Aorta (tissue), 5 donors: ENCODE measurements around the gene LAMA5. TPM values are rescaled to one million over a fixed set of nuclear protein-coding genes. Genes with fewer than 3 reads are reported as not detected.

Experiments
- ATAC-seq: fragments of 200-7000 bp; cut with Tn5 transposase; one replicate; pipeline ENCODE4 v1.9.1; 2022; ENCODE audit warnings: moderate library complexity; ENCODE audit not compliant: low FRiP score
- DNase-seq, 2 donors: peaks; one replicate each; pipeline ENCODE4 v3.0.0-alpha.2; 2020
- H3K27ac ChIP-seq, 2 donors: one replicate each; pipeline ENCODE4 v1.5.1; 2013; ENCODE audit warnings: low read length in 2 of 2, mild to moderate bottlenecking in 2 of 2, moderate library complexity in 2 of 2, control low read depth in 1 of 2, inconsistent platforms in 1 of 2, low read depth in 1 of 2
- H3K27me3 ChIP-seq, 2 donors: one replicate each; pipeline ENCODE4 v1.6.1; 2013; ENCODE audit warnings: control low read depth in 1 of 2, low read length in 1 of 2, mild to moderate bottlenecking in 1 of 2, moderate library complexity in 1 of 2; ENCODE audit not compliant: insufficient read depth in 2 of 2, control insufficient read depth in 1 of 2
- H3K36me3 ChIP-seq, 2 donors: one replicate each; pipeline ENCODE4 v1.6.1; 2013; ENCODE audit warnings: control low read depth in 1 of 2, low read length in 1 of 2, mild to moderate bottlenecking in 1 of 2; ENCODE audit not compliant: insufficient read depth in 2 of 2, control insufficient read depth in 1 of 2
- H3K4me1 ChIP-seq, 2 donors: one replicate each; pipeline ENCODE4 v1.6.1; 2013; ENCODE audit warnings: low read length in 2 of 2, control low read depth in 1 of 2, mild to moderate bottlenecking in 1 of 2, moderate library complexity in 1 of 2; ENCODE audit not compliant: insufficient read depth in 2 of 2, control insufficient read depth in 1 of 2
- H3K4me3 ChIP-seq, 2 donors: one replicate each; pipeline ENCODE4 v1.5.1; 2013; ENCODE audit warnings: low read length in 2 of 2, control low read depth in 1 of 2, mild to moderate bottlenecking in 1 of 2
- H3K9me3 ChIP-seq: one replicate; pipeline ENCODE4 v1.6.1; 2013; ENCODE audit warnings: mild to moderate bottlenecking, low read length; ENCODE audit not compliant: control insufficient read depth
- WGBS, 2 donors: extraction: QIAGEN DNeasy Blood & Tissue Kit; methylation state at CpG; one replicate each; pipeline ENCODE4 v1.1.7; 2013; 5-methylcytosine and 5-hydroxymethylcytosine counted together
- intact Hi-C, 2 donors: fragments of 100-400 bp; cut with DNase I; formaldehyde crosslinking; loops; one replicate each; pipeline versions ENCODE4 v1.14.2 to v1.15.0; 2022
- polyA plus RNA-seq, 2 donors: library from polyadenylated mRNA; stranded (reverse); fragments of 200-250 nt; gene quantifications; one replicate each; pipeline ENCODE4 v1.2.3, GENCODE V29; 2013
- total RNA-seq, 2 donors: library from RNA; stranded (reverse); fragmentation: NEBNext Ultra II Directional; extraction: Animal tissue kit (Norgen Biotek cat#: 25700); gene quantifications; one replicate each; pipeline ENCODE4 v1.2.1, GENCODE V29; 2021
- donor health status: healthy with polysubstance abuse.
- donor health status: Bipolar disorder and iron deficiency.
- donor health status: DM: no; HTN: no; CAD: no.
- donor health status: DM: no; HTN: no; CAD: no.
- donor health status: DM: yes; HTN: yes; CAD: no.

The LAMA5 gene
- total and polyA plus RNA-seq, 4 donors: 52.2 to 395 (median 353) TPM

DNA sequence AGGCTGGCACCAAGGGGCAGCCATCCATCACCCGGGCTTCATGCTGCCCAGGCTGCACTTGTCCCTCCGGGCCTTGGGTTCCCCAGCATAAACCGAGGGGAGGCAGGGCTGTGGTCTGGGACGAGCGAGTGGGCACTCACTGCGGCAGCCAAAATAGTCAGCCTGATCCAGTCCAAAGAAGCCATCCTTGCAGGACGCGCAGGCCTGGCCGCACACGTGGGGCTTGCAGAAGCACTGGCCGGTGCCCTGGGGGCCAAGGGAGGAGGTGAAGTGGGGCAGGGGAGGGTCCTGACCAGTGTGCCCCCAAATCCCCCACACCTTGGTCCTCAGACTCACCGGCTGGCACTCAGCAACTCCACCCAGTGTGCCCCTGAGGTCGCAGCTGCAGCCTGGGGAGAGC is 32.2 kb downstream of the LAMA5 start:
- H3K9me3 ChIP-seq: no peaks in the 10 kb centered on the region
- H3K27ac ChIP-seq: no peak overlapping the region
- no peaks in the 10 kb centered on the region for H3K27me3 ChIP-seq
- WGBS, 2 donors: 85% methylated on average over 11 to 13 of the region's 13 CpGs
- intact Hi-C loops: no loop called here
- peaks cover under 1 to 29% of the 10 kb centered on the region in 2 donors for H3K36me3 ChIP-seq
- DNase-seq (no peak), ATAC-seq (no peak)
- no peak overlapping the region for H3K4me3 ChIP-seq
- no peaks in the 10 kb centered on the region for H3K4me1 ChIP-seq

DNA sequence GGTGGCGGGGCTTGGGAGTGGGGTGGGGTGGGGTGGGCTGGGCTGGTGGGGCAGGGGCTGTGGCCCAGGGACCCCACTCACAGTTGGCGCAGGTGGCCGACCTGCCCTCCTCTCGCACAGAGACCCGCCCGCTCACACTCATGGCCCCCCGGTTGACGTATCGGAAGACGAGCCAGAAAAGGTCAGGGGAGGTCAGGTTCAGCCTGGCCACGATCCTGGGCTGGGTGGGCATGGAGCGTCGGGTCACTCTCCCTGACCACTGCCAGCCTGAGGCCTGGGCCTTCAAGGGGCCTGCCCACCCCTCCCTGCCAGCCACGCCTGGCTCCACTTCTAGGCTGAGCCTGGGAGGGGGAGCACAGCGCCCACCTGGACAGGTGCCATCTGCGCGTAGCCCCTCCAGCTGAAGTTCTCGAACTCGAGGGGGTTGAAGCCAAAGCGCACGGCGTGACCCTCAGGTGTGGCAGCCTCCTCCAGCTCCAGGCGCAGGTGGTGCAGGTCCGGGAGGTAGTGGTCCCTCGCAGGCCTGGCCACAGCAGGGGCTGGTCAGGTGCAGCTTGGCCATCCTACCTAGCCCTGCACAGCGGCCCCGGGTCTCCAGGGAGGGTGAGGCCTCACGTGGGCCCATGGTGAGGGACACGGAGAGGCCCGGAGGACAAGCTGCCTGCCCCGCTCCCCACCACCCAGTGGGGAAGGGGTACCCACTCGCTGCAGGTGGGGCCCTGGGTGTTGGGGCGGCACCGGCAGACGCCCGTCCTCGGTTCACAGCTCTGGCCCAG is 33.1 kb downstream of the LAMA5 start:
- DNase-seq (no peak), ATAC-seq (no peak)
- Histone ChIP-seq H3K4me3 (no peak overlapping the region), H3K36me3 (peaks cover 0 to 31% of the 10 kb centered on the region in 2 donors), H3K4me1 (no peaks in the 10 kb centered on the region), H3K27ac (no peak overlapping the region), H3K9me3 (no peaks in the 10 kb centered on the region), H3K27me3 (no peaks in the 10 kb centered on the region)
- 80 to 81% methylated on average over 32 to 37 of the region's 37 CpGs for WGBS, 2 donors
- intact Hi-C loops: no loop called here

DNA sequence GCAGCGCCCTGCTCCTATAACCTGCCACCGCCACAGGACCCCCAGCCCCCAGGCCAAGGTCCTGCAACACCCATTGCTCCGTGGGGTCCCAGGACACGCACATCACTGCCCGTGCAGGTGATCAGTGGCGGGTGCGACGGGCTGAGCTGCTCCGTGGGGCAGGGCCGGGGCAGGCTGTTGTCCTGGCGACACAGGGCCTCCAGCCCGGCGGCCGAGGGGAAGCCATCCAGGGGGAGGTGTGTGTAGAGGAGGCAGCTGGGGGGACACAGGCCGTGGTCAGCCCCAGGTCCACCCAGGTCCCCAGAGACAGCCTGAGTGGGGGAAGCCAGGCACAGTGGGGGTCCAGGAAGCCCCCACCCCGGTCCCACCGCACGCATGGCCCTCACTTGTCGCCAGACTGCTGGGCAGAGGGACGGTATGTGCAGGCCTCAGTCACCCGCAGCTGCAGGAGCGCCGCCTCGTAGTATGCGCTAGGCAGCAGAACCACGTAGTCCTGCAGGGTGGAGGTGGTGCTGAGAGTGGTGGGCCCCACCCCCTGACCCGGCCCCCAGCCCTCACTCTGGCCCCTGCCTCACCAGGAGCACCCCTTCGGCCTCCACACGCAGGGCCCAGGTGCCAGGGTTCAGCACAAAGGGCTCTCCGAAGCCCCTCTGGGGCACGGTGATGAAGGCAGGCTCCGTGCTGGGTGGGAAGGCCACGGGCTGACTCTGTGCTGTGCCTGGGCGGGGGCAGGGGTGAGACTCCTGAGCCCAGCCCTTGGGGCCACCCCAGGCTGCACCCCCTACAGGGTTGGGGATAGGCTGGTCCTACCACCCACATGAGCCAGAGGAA is 33.9 kb downstream of the LAMA5 start:
- Histone ChIP-seq H3K27ac (no peak overlapping the region), H3K9me3 (no peaks in the 10 kb centered on the region), H3K36me3 (peaks cover 0 to 30% of the 10 kb centered on the region in 2 donors), H3K4me1 (no peaks in the 10 kb centered on the region), H3K4me3 (no peak overlapping the region), H3K27me3 (no peaks in the 10 kb centered on the region)
- DNase-seq: no peak
- ATAC-seq: no peak
- 88 to 91% methylated on average over 30 to 34 of the region's 34 CpGs for WGBS, 2 donors
- intact Hi-C loops: no loop called here

DNA sequence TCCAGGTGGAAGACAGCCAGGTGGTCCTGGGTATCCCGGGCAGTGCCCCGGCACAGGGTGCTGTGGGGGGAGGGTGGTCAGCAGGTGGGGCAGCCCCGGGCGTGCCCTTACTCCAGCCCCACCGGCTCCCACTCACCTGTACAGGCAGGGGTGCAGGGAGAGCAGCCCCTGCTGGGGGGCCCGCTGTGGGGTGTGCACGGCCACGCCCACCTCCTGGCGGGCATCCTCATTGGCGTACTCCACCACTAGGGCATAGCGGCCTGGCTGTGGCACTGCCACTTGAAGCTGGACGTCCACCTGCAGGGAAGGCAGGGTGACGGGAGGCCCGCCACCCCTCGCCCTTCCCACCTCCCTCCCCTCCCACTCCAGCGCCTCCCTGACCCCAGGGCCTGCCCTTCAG is 34.7 kb downstream of the LAMA5 start:
- Histone ChIP-seq H3K4me1 (no peaks in the 10 kb centered on the region), H3K27ac (no peak overlapping the region), H3K36me3 (peaks cover 0 to 30% of the 10 kb centered on the region in 2 donors), H3K4me3 (no peak overlapping the region), H3K9me3 (no peaks in the 10 kb centered on the region), H3K27me3 (no peaks in the 10 kb centered on the region)
- ATAC-seq (no peak), DNase-seq (no peak)
- intact Hi-C loops: no loop called here
- 83 to 100% methylated on average over 4 to 16 of the region's 16 CpGs for WGBS, 2 donors

DNA sequence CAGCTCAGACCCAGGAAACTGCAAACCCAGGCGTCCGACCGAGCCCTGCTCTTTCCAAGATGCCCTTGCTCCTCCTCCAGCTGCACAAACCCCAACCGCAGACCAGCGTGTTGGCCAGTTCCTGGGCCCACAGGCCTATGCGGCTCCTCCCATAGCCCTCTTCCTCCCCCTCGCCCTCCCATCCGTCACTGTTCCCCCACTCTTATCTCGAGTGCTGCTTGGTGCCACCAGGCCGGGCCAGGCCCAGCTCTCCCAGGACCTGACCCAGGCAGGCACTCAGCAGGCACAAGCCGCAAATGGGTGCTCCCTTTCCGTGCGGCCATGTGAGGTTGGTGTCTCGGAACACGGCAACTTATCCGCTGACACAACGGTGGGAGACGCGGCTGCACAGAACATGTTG is 35.8 kb downstream of the LAMA5 start:
- Histone ChIP-seq H3K9me3 (no peaks in the 10 kb centered on the region), H3K4me1 (no peaks in the 10 kb centered on the region), H3K27ac (no peak overlapping the region), H3K27me3 (no peaks in the 10 kb centered on the region), H3K36me3 (peaks cover 0 to 28% of the 10 kb centered on the region in 2 donors), H3K4me3 (no peak overlapping the region)
- WGBS, 2 donors: 86% methylated on average over 16 to 19 of the region's 19 CpGs
- intact Hi-C loops: no loop called here
- ATAC-seq (no peak), DNase-seq (no peak)

DNA sequence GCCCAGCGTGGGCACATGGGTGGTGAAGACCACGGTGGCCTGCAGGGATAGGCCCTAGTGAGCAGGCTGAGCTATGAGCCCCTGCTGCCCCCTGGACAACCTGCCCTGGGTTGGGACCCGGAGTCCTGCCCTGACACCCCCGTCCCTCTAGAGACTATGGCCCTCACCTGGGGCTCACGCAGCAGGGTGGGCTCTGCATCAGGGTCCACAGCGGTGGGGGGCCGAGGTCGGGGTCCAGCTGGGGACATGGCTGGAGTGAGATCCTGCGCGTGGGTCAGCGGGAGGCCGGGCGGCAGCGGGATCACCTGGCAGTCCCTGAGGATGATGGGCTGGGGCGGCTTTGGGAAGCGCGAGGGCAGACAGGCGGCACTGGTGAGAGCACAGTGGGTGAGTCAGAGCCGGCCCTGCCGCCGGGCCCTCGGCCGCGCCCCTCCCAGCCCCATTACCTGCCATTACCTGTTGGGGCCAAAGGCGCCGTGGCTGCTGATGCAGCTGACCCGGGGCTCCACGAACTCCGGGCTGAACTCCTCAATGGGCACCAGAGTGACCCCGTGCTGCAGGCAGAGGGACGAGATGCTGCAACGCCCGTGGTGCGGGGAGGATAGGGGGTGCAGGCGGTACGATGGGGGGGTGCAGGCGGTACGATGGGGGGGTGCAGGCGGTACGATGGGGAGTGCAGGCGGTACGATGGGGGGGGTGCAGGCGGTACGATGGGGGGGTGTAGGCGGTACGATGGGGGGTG is 36.4 kb downstream of the LAMA5 start:
- Histone ChIP-seq H3K4me3 (no peak overlapping the region), H3K27ac (no peak overlapping the region), H3K4me1 (no peaks in the 10 kb centered on the region), H3K9me3 (no peaks in the 10 kb centered on the region), H3K36me3 (peaks cover 0 to 28% of the 10 kb centered on the region in 2 donors), H3K27me3 (no peaks in the 10 kb centered on the region)
- DNase-seq (no peak), ATAC-seq (no peak)
- intact Hi-C loops: no loop called here
- 84 to 87% methylated on average over 38 to 46 of the region's 46 CpGs for WGBS, 2 donors

DNA sequence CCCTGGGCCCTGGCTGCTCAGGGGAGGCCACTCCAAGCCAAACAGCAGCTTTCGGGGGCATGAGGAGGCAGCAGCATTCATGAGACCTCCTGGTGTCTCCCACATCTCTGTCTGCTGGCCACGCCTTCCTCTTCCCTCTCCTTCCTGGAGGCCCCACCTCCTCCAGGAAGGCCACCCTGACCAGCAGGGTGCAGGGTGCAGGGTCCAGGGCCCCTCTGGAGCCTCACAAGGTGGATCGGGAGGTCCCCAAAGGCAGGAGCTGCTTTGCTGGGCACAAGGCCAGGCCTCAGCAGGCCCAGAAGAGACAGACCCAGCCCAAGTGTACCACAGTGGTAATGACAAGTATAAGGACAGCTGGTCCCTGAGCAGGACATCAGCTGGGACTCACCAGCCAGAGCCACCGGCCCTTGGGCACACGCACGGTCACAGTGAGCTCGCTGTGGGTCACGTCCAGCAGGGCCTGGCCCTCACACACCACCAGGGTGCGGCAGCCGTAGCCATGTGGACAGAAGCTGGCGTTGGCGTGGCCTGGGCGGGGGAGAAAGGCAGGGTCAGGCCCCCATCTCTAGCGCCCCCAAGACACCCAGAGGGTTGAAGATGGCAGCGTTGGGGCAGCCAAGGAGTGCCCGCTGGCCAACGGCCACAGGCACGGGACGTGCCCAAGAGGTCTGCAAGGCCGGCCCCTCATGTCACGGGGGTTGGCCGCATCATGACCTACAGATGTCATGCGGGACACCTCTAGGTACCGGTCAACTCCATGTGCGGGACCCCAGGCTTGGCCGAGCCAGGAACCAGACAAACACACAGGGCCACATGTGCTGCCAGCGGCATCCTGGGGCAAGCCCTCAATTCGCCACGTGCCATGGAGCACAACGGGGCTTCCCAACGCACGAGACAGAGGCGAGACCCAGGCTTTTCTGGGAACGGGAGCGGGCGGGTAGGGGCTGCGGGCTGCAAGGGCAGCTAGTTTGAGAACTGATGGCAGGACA is 37.4 kb downstream of the LAMA5 start:
- intact Hi-C loops: no loop called here
- DNase-seq (no peak), ATAC-seq (no peak)
- Histone ChIP-seq H3K36me3 (peaks cover 0 to 27% of the 10 kb centered on the region in 2 donors), H3K9me3 (no peaks in the 10 kb centered on the region), H3K27me3 (no peaks in the 10 kb centered on the region), H3K27ac (no peak overlapping the region), H3K4me3 (no peak overlapping the region), H3K4me1 (no peaks in the 10 kb centered on the region)
- 91 to 94% methylated on average over 37 of the region's 37 CpGs for WGBS, 2 donors
